HEK293 (cell line): ENCODE results near the gene HOXD10.

Source experiments
- AEBP2 ChIP-seq: fragments of 450-650 bp; formaldehyde crosslinking; IDR thresholded peaks from 2 replicates; pipeline ENCODE4 v1.5.1; 2016; ENCODE audit warnings: missing biosample characterization, missing genetic modification characterization, borderline replicate concordance
- BCL11B ChIP-seq: fragments of 450-650 bp; formaldehyde crosslinking; IDR thresholded peaks from 2 replicates; pipeline ENCODE4 v1.5.1; 2016; ENCODE audit warnings: low read depth, missing biosample characterization, missing genetic modification characterization
- MYNN ChIP-seq: fragments of 450-650 bp; formaldehyde crosslinking; IDR thresholded peaks from 2 replicates; pipeline ENCODE4 v1.5.1; 2016; ENCODE audit warnings: missing biosample characterization, missing genetic modification characterization, borderline replicate concordance
- MZF1 ChIP-seq: fragments of 450-650 bp; formaldehyde crosslinking; IDR thresholded peaks from 2 replicates; pipeline ENCODE4 v1.5.1; 2017; ENCODE audit warnings: missing biosample characterization, missing genetic modification characterization, borderline replicate concordance
- REPIN1 ChIP-seq: fragments of 450-650 bp; formaldehyde crosslinking; IDR thresholded peaks from 2 replicates; pipeline ENCODE4 v1.5.1; 2017; ENCODE audit warnings: missing biosample characterization, missing genetic modification characterization, low read depth
- SP7 ChIP-seq: fragments of 450-650 bp; formaldehyde crosslinking; IDR thresholded peaks from 2 replicates; pipeline ENCODE4 v1.5.1; 2016; ENCODE audit warnings: missing biosample characterization, missing genetic modification characterization
- ZBTB20 ChIP-seq: fragments of 450-650 bp; formaldehyde crosslinking; IDR thresholded peaks from 2 replicates; pipeline ENCODE4 v1.5.1; 2016; ENCODE audit warnings: missing biosample characterization, missing genetic modification characterization
- ZBTB44 ChIP-seq: fragments of 450-650 bp; IDR thresholded peaks from 2 replicates; pipeline ENCODE4 v1.5.1; 2018; ENCODE audit warnings: missing biosample characterization, mild to moderate bottlenecking, missing genetic modification characterization
- ZBTB48 ChIP-seq: fragments of 450-650 bp; formaldehyde crosslinking; IDR thresholded peaks from 2 replicates; pipeline ENCODE4 v1.5.1; 2016; ENCODE audit warnings: missing biosample characterization, missing genetic modification characterization
- ZBTB7A ChIP-seq: fragments of 450-650 bp; formaldehyde crosslinking; IDR thresholded peaks from 2 replicates; pipeline ENCODE4 v1.5.1; 2016; ENCODE audit warnings: low read depth, missing biosample characterization, missing genetic modification characterization
- ZBTB8A ChIP-seq: fragments of 450-650 bp; formaldehyde crosslinking; IDR thresholded peaks from 2 replicates; pipeline ENCODE4 v1.5.1; 2016; ENCODE audit warnings: missing biosample characterization, missing genetic modification characterization
- ZNF175 ChIP-seq: fragments of 450-650 bp; formaldehyde crosslinking; IDR thresholded peaks from 2 replicates; pipeline ENCODE4 v1.5.1; 2016; ENCODE audit warnings: missing biosample characterization, missing genetic modification characterization
- ZNF18 ChIP-seq: fragments of 450-650 bp; formaldehyde crosslinking; IDR thresholded peaks from 2 replicates; pipeline ENCODE4 v1.5.1; 2016; ENCODE audit warnings: missing biosample characterization, missing genetic modification characterization
- ZNF202 ChIP-seq: fragments of 450-650 bp; formaldehyde crosslinking; IDR thresholded peaks from 2 replicates; pipeline ENCODE4 v1.5.1; 2016; ENCODE audit warnings: missing biosample characterization, missing genetic modification characterization, borderline replicate concordance
- ZNF274 ChIP-seq, 2 experiments: fragments of 200-500 bp in 1 of 2; fragments of 450-650 bp in 1 of 2; sonication (Bioruptor generic) in 1 of 2; formaldehyde crosslinking in 1 of 2; IDR thresholded peaks; 2 replicates each; pipeline versions ENCODE4 v1.5.1 to v1.6.1; 2014 to 2016; ENCODE audit warnings: borderline replicate concordance in 1 of 2, inconsistent platforms in 1 of 2, low read length in 1 of 2, missing biosample characterization in 1 of 2, missing genetic modification characterization in 1 of 2
- ZNF280D ChIP-seq: fragments of 450-650 bp; formaldehyde crosslinking; IDR thresholded peaks from 2 replicates; pipeline ENCODE4 v1.5.1; 2016; ENCODE audit warnings: missing biosample characterization, missing genetic modification characterization
- ZNF335 ChIP-seq: fragments of 450-650 bp; formaldehyde crosslinking; conservative IDR thresholded peaks from 2 replicates; pipeline ENCODE4 v1.5.1; 2016; ENCODE audit warnings: missing biosample characterization, missing genetic modification characterization
- ZNF341 ChIP-seq: fragments of 450-650 bp; formaldehyde crosslinking; IDR thresholded peaks from 2 replicates; pipeline ENCODE4; 2016; ENCODE audit warnings: low read depth, missing biosample characterization, missing genetic modification characterization
- ZNF37A ChIP-seq: fragments of 450-650 bp; IDR thresholded peaks from 2 replicates; pipeline ENCODE4 v1.5.1; 2018; ENCODE audit warnings: missing biosample characterization, missing genetic modification characterization
- ZNF391 ChIP-seq: fragments of 450-650 bp; formaldehyde crosslinking; IDR thresholded peaks from 2 replicates; pipeline ENCODE4 v1.5.1; 2016; ENCODE audit warnings: low read depth, missing biosample characterization, missing genetic modification characterization, borderline replicate concordance
- ZNF394 ChIP-seq: fragments of 450-650 bp; formaldehyde crosslinking; IDR thresholded peaks from 2 replicates; pipeline ENCODE4 v1.5.1; 2016; ENCODE audit warnings: missing biosample characterization, missing genetic modification characterization, mild to moderate bottlenecking, moderate library complexity, borderline replicate concordance
- ZNF501 ChIP-seq: fragments of 450-650 bp; formaldehyde crosslinking; IDR thresholded peaks from 2 replicates; pipeline ENCODE4 v1.5.1; 2016; ENCODE audit warnings: missing biosample characterization, missing genetic modification characterization
- ZNF530 ChIP-seq: fragments of 450-650 bp; formaldehyde crosslinking; IDR thresholded peaks from 2 replicates; pipeline ENCODE4 v1.5.1; 2016; ENCODE audit warnings: low read depth, missing biosample characterization, missing genetic modification characterization
- ZNF561 ChIP-seq: fragments of 450-650 bp; IDR thresholded peaks from 2 replicates; pipeline ENCODE4 v1.5.1; 2018; ENCODE audit warnings: missing biosample characterization, missing genetic modification characterization, borderline replicate concordance
- ZNF660 ChIP-seq: fragments of 450-650 bp; IDR thresholded peaks from 2 replicates; pipeline ENCODE4 v1.5.1; 2018; ENCODE audit warnings: missing biosample characterization, mild to moderate bottlenecking, missing genetic modification characterization
- ZNF670 ChIP-seq: fragments of 450-650 bp; formaldehyde crosslinking; IDR thresholded peaks from 2 replicates; pipeline ENCODE4 v1.5.1; 2016; ENCODE audit warnings: missing biosample characterization, missing genetic modification characterization, low read depth
- ZSCAN18 ChIP-seq: fragments of 450-650 bp; formaldehyde crosslinking; IDR thresholded peaks from 2 replicates; pipeline ENCODE4 v1.5.1; 2016; ENCODE audit warnings: missing biosample characterization, missing genetic modification characterization

The HOXD10 gene

GRCh38 chr2:176130147-176130956 lies 13.8 kb downstream of the HOXD10 start (continued):
- TF ChIP-seq MYNN (tag by site-specific recombination) (no peak), ZBTB20 (peak; percentile 55; the same call in 1 of the 2 replicates), ZBTB48 (no peak), ZSCAN18 (tag by site-specific recombination) (no peak), ZNF391 (tag by site-specific recombination) (no peak), ZNF670 (tag by site-specific recombination) (no peak), BCL11B (tag by site-specific recombination) (no peak), ZNF501 (tag by site-specific recombination) (0 out of 2 replicates have a peak, but pooled peaks have one; percentile 51), AEBP2 (tag by site-specific recombination) (no peak), ZNF18 (tag by site-specific recombination) (0 out of 2 replicates have a peak, but pooled peaks have one; percentile 30), ZNF335 (tag by site-specific recombination) (peak; percentile 63; the same call in 1 of the 2 replicates), ZNF175 (tag by site-specific recombination) (no peak), ZNF394 (tag by site-specific recombination) (no peak), REPIN1 (tag by site-specific recombination) (no peak), ZNF37A (tag by site-specific recombination) (no peak), ZNF561 (tag by site-specific recombination) (peak; percentile 42; the same call in 1 of the 2 replicates), ZNF530 (tag by site-specific recombination) (no peak), ZNF660 (peak; percentile 53; the same call in 1 of the 2 replicates), ZBTB8A (tag by site-specific recombination) (peak; percentile 80), ZNF341 (tag by site-specific recombination) (peak; percentile 79), ZNF202 (no peak), ZBTB7A (tag by site-specific recombination) (no peak), SP7 (tag by site-specific recombination) (peak; percentile 49), ZNF274 (IDR thresholded peaks at IDR 0.05; ENCODE audit: low read length) (no peak), ZNF274 (tag by site-specific recombination; IDR thresholded peaks at IDR 0.05; ENCODE audit: borderline replicate concordance) (no peak), ZNF280D (tag by site-specific recombination) (no peak), ZBTB44 (tag by site-specific recombination) (peak; percentile 58; the same call in 1 of the 2 replicates), MZF1 (tag by site-specific recombination) (no peak)
